ENCODE results near the gene NME7.

Gene NME7

DNA sequence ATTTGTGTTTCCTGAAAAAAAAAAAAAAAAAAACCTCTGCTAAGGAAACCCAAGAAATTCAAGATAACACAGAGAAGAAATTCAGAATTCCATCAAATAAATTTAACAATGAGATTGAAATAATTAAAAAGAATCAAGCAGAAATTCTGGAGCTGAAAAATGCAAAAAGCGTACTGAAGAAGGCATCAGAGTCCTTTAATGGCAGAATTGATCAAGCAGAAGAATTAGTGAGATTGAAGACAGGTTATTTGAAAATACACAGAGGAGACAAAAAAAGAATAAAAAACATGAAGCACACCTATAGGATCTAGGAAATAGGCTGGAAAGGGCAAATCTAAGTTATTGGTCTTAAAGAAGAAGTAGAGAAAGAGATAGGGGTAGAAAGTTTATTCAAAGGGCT is 38.2 kb downstream of the NME7 start:
- no peak for DNase-seq (ENCODE audit: low read depth)
- TF ChIP-seq, protein P1, sequence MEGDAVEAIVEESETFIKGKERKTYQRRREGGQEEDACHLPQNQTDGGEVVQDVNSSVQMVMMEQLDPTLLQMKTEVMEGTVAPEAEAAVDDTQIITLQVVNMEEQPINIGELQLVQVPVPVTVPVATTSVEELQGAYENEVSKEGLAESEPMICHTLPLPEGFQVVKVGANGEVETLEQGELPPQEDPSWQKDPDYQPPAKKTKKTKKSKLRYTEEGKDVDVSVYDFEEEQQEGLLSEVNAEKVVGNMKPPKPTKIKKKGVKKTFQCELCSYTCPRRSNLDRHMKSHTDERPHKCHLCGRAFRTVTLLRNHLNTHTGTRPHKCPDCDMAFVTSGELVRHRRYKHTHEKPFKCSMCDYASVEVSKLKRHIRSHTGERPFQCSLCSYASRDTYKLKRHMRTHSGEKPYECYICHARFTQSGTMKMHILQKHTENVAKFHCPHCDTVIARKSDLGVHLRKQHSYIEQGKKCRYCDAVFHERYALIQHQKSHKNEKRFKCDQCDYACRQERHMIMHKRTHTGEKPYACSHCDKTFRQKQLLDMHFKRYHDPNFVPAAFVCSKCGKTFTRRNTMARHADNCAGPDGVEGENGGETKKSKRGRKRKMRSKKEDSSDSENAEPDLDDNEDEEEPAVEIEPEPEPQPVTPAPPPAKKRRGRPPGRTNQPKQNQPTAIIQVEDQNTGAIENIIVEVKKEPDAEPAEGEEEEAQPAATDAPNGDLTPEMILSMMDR (IDR thresholded peaks at IDR 0.05; ENCODE audit: insufficient read depth, low read depth, low read length, missing control alignments): no peak
- no peak overlapping the region for H3K4me3 ChIP-seq (ENCODE audit: low read length)

DNA sequence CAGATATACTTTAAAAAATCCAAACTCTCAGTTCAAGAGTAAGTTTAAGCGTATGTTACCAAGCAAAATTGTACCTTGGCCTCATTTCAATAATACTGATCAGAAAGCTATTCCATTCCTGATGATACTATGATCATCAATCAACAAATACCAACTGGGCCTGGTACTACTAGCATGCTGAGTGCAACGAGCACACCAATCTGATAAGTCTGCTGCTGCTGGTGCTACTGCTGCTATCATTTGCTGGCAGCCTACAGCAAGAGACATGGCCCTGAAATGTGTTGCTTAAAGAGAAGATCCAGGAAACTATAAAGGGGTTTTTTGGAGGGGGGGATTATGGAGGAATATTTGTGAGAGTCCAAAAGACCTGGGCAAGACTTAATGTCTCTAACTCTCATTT is 39.7 kb downstream of the NME7 start:
- TF ChIP-seq, protein P1 (IDR thresholded peaks at IDR 0.05; ENCODE audit: insufficient read depth, low read depth, low read length, missing control alignments): no peak
- no peak for DNase-seq (ENCODE audit: low read depth)

DNA sequence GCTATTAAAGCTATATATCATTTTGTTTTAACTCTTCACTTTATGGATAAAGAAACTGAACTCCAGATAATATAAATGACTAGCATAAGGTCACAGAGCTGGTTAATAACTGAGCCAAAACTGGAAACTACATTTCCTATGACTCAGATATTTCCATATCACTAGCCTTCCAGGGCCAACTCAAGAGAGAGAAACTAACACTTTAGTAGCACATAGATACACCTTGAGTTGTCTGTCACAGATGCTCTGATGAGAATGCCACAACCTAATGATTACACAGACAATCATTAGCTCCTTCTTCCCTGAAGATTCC is 40.7 kb downstream of the NME7 start:
- TF ChIP-seq, protein P1 (IDR thresholded peaks at IDR 0.05; ENCODE audit: insufficient read depth, low read depth, low read length, missing control alignments): no peak
- no peak overlapping the region for H3K4me3 ChIP-seq (ENCODE audit: low read length)
- peak; percentile 54 for DNase-seq (ENCODE audit: low read depth)

More for the DNA sequence above, 39.7 kb downstream of the NME7 start:
- no peak overlapping the region for H3K4me3 ChIP-seq (ENCODE audit: low read length)

DNA sequence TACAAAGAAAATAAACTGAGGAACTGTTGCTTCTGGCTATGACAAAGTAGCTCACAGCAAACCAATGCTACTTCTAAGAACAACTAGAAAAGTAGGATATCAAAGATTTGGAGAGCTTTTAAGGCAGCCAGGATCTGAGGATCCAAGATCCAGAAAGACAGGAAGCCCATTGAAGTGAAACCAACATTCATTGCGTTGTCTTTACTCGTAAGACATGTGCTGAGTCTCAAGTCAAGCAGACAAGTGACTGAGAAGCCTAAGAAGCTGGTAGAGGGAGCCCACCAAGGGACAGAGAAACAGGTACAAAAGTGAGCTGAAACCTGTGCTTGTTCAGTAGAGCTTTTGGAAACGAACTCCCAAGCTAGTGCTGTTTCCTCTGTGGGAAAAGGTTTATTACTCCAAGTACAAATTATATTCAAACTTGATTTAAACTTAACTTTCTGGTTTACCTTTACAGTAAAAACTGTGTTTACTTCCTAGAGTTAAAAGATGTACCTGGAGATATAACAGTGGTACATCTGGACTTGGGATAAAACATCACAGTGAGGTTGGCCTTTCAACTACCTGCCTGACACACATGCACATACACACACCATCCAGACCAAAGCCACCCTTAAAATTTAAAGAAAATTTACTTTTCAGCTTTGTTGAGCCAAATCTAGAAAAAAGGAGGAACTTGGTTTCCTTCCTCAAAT is 41.2 kb downstream of the NME7 start:
- no peak for DNase-seq (ENCODE audit: low read depth)
- TF ChIP-seq, protein P1 (IDR thresholded peaks at IDR 0.05; ENCODE audit: insufficient read depth, low read depth, low read length, missing control alignments): no peak
- no peak overlapping the region for H3K4me3 ChIP-seq (ENCODE audit: low read length)

DNA sequence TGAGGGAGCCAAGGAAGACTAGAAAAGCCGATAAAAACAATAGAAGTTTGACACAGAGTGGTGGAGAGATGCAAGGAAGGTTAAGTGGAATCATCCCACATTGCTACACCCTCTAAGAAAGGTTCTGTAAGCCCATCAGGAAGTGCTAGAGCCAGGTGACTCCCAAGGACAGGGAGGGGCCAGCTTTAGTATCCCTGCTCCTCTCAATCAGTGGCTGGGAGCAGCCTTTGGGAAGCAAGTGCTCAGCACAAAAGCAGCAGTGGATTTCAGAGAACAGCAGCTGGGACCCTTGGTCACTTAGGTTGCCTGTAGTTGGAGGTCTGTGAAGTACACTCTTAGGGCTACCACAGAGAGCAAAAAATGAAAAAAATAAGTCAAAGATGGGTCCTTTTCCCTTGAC is 42.5 kb downstream of the NME7 start:
- TF ChIP-seq, protein P1 (IDR thresholded peaks at IDR 0.05; ENCODE audit: insufficient read depth, low read depth, low read length, missing control alignments): no peak
- DNase-seq (ENCODE audit: low read depth): no peak
- no peak overlapping the region for H3K4me3 ChIP-seq (ENCODE audit: low read length)

DNA sequence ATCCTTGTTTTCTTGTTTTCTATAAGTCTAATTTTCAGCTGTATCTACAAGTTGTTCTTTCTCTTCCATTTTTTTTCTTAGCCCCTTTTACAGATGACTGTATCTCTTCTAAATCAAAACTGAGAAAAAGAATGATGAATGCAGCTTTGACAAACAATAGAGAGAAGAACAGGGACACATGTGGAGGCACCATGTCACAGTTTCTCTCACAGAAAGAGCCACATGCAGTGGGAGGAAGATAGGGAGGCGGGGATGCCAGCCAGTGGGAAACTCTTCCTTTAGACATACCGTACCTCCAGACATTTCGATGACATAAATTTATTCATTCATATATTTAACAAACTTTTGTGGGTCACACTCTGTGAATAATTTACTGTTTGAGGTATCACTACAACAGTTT is 45.5 kb downstream of the NME7 start:
- TF ChIP-seq, protein P1 (IDR thresholded peaks at IDR 0.05; ENCODE audit: insufficient read depth, low read depth, low read length, missing control alignments): no peak
- H3K4me3 ChIP-seq (ENCODE audit: low read length): no peak overlapping the region
- DNase-seq (ENCODE audit: low read depth): no peak

DNA sequence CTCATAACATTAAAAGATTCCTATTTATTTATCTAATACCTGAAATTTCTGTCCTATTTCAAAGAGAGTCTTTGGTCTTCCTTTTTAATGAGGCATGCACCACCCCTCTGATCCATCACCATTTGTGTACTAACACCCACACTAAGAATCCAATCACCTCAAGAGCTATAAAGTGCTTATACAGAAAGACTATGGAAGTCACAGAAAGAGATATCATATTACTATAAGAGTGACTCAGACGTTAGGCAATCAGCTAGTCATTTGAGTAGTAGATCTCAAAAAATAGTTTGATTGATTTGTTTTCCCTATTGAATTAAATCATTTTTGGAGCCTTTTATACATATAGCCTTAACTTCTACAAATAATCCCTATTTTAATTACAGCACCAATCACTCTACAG is 46.1 kb downstream of the NME7 start:
- TF ChIP-seq, protein P1 (IDR thresholded peaks at IDR 0.05; ENCODE audit: insufficient read depth, low read depth, low read length, missing control alignments): no peak
- no peak overlapping the region for H3K4me3 ChIP-seq (ENCODE audit: low read length)
- DNase-seq (ENCODE audit: low read depth): peak; percentile 83

Data from epithelial cell of esophagus (primary cell).